ENCODE measurements around the gene RAD51AP2.
"Not testable (repeated sequence)": the region's sequence is repeated elsewhere in the genome, so short reads cannot be mapped to it uniquely, and the experiment has no call there.

GRCh38 chr2:17488610-17489009 is 29.6 kb downstream of the RAD51AP2 start:
- not testable (repeated sequence) for TF ChIP-seq POLR2A (IDR thresholded peaks at IDR 0.05; ENCODE audit: low read length); GATA1 (IDR thresholded peaks at IDR 0.05; ENCODE audit: low read depth, low read length)

Data from erythroblast (primary cell).